GM12891 (cell line): ENCODE data around the gene ST3GAL3.

Experiments
- PAX5 ChIP-seq: IDR thresholded peaks from 2 replicates; pipeline ENCODE4 v1.6.1; 2011; ENCODE audit warnings: low read length, moderate library complexity, mild to moderate bottlenecking; ENCODE audit not compliant: insufficient read depth, severe bottlenecking
- POLR2A ChIP-seq: IDR thresholded peaks from 2 replicates; pipeline ENCODE4 v1.6.1; 2011; ENCODE audit warnings: low read depth, low read length, control low read depth
- POLR2AphosphoS5 ChIP-seq: IDR thresholded peaks from 2 replicates; pipeline ENCODE4 v1.6.1; 2011; ENCODE audit warnings: low read depth, low read length, control low read depth
- POU2F2 ChIP-seq: IDR thresholded peaks from 2 replicates; pipeline ENCODE4 v1.6.1; 2011; ENCODE audit warnings: low read depth, mild to moderate bottlenecking, control low read depth, low read length, moderate library complexity
- SPI1 ChIP-seq: IDR thresholded peaks from 2 replicates; pipeline ENCODE4 v1.6.1; 2011; ENCODE audit warnings: low read depth, low read length, control low read depth
- TAF1 ChIP-seq: IDR thresholded peaks from 2 replicates; pipeline ENCODE4 v1.6.1; 2011; ENCODE audit warnings: low read depth, low read length, control low read depth

DNA sequence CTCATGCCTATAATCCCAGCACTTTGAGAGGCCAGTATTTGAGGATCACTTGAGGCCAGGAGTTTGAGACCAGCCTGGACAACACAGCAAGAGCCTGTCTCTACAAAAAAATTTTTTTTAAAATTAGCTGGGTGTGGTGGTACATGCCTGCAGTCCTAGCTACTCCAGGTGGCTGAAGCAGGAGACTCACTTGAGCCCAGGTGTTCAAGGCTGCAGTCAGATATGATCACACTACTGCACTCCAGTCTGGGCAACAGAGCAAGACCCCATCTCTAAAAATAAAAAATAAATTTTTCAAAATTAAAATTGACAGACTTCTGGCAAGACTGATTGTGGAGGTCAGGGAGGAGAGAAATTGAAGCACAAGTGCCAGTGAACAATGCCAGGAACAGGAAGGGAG, 60.8 kb downstream of the ST3GAL3 start:
- TF ChIP-seq PAX5 (no peak), POLR2AphosphoS5 (no peak), POLR2A (no peak), TAF1 (no peak), POU2F2 (no peak), SPI1 (no peak)
